OCI-LY7 (cell line): Measurements from ENCODE around the gene HOGA1.

Experiments used
- EZH2phosphoT487 ChIP-seq: fragments of 200-600 bp; sonication (generic); IDR thresholded peaks from 2 replicates; pipeline ENCODE4 v1.6.1; 2018; ENCODE audit warnings: low read depth, borderline replicate concordance, mild to moderate bottlenecking, mixed run types, antibody characterized with exemption, low read length, moderate library complexity, mixed read lengths
- TF ChIP-seq, protein P1 (sequence below): fragments of 200-600 bp; sonication (generic); conservative IDR thresholded peaks from 2 replicates; pipeline ENCODE4 v1.5.1; 2014; ENCODE audit warnings: mild to moderate bottlenecking, antibody characterized with exemption, low read length, moderate library complexity, mixed read lengths

DNA sequence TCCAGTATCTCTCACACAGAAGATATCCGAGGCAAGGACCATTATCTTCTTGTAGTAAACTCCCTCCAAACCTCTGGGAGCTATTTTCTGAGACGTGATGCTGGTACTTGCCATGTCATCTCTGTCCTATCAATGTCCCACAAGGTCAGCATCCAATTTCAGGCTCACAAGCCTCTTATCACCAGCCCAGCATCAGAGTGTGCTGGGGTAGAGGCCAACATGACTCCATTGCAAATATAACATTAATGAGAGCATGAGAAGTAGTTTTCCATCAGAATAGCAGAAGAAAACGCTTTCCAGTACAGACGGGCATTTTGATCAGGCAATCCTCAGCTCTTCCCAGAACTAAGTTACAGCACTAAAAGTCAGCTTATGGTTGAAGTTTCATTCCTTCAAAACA is 43.5 kb downstream of the HOGA1 start:
- TF ChIP-seq, protein P1, sequence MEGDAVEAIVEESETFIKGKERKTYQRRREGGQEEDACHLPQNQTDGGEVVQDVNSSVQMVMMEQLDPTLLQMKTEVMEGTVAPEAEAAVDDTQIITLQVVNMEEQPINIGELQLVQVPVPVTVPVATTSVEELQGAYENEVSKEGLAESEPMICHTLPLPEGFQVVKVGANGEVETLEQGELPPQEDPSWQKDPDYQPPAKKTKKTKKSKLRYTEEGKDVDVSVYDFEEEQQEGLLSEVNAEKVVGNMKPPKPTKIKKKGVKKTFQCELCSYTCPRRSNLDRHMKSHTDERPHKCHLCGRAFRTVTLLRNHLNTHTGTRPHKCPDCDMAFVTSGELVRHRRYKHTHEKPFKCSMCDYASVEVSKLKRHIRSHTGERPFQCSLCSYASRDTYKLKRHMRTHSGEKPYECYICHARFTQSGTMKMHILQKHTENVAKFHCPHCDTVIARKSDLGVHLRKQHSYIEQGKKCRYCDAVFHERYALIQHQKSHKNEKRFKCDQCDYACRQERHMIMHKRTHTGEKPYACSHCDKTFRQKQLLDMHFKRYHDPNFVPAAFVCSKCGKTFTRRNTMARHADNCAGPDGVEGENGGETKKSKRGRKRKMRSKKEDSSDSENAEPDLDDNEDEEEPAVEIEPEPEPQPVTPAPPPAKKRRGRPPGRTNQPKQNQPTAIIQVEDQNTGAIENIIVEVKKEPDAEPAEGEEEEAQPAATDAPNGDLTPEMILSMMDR: no peak
- no peak for TF ChIP-seq EZH2phosphoT487
